Naive thymus-derived CD8-positive, alpha-beta T cell (primary cell): ENCODE measurements around the gene GMFB. TPM values are rescaled to one million over a fixed set of nuclear protein-coding genes. Genes with fewer than 3 reads are reported as not detected.

ENCODE experiments used
- ATAC-seq, 2 donors: fragments of 150-1000 bp; cut with Tn5 transposase in 1 of 2; sonication (Bioruptor Pico), chemical (Tn5 transposase) in 1 of 2; 1 replicate in 1 of 2; 2 replicates in 1 of 2; pipeline ENCODE4 v1.10.0; 2021; ENCODE audit warnings: mild to moderate bottlenecking in 2 of 2, moderate library complexity in 2 of 2
- POLR2A ChIA-PET: fragments of 350-600 bp; sonication (Branson Sonifier 250); formaldehyde crosslinking; loops from one replicate; lab custom pipeline; 2021; ENCODE audit warnings: antibody characterized with exemption; lab: Charles Lee
- DNase-seq, 10 donors: peaks; one replicate each; pipeline versions ENCODE4 v3.0.0 to v3.0.0-alpha.2; 2020 to 2022
- H3K27ac Mint-ChIP-seq, 10 donors: one replicate each; pipeline ENCODE4 v1.8.0; 2020 to 2022; ENCODE audit warnings: mild to moderate bottlenecking in 10 of 10, mixed read lengths in 10 of 10, moderate library complexity in 4 of 10, inconsistent platforms in 1 of 10
- H3K27me3 Mint-ChIP-seq, 5 donors: one replicate each; pipeline ENCODE4 v1.8.0; 2021 to 2022; ENCODE audit warnings: mixed read lengths in 5 of 5
- H3K36me3 Mint-ChIP-seq, 3 donors: one replicate each; pipeline ENCODE4 v1.8.0; 2020 to 2022; ENCODE audit warnings: mixed read lengths in 3 of 3, mild to moderate bottlenecking in 2 of 3, inconsistent platforms in 1 of 3
- H3K4me1 Mint-ChIP-seq, 4 donors: one replicate each; pipeline ENCODE4 v1.8.0; 2021 to 2022; ENCODE audit warnings: mixed read lengths in 4 of 4
- H3K4me3 Mint-ChIP-seq, 10 donors: one replicate each; pipeline ENCODE4 v1.8.0; 2020 to 2022; ENCODE audit warnings: mild to moderate bottlenecking in 10 of 10, mixed read lengths in 10 of 10, moderate library complexity in 6 of 10, inconsistent platforms in 1 of 10
- H3K9me3 Mint-ChIP-seq, 9 donors: one replicate each; pipeline ENCODE4 v1.8.0; 2020 to 2022; ENCODE audit warnings: mixed read lengths in 9 of 9, mild to moderate bottlenecking in 3 of 9, inconsistent platforms in 1 of 9, moderate library complexity in 1 of 9
- polyA plus RNA-seq, 3 donors: library from polyadenylated mRNA; unstranded; fragments of 300-500 nt; fragmentation: Illumina TruSeq; gene quantifications; one replicate each; pipeline ENCODE4 v1.2.3, GENCODE V29; 2021
- total RNA-seq, 8 experiments: library from RNA in 2 of 8; stranded (reverse) in 2 of 8; gene quantifications; one replicate each; pipeline ENCODE4 v1.2.3 and lab custom pipeline; 2021 to 2026

GMFB gene
- total and polyA plus RNA-seq, 5 experiments from 2014 or later, result 9.2 to 38.3 (median 13.9) TPM

DNA sequence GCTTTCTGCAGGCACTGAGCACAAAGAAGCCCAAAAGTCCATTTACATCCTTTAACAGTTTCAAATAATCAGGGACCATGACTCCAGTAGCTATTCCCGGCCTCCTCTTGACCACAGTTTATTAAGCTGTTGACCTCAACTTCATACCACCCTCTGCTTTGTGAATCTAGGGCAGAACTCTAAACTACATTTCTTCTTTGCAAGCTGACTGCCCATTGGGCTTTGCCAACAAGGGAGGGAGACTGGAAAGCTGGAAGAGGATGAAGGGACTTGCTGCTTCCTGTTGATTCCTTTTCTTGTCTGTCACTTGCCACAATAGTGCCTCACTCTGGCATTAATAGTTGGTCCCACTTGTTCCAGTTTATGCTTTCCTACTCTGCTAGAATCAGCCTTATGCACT, 23.6 kb upstream of the GMFB start:
- peaks cover 0 to 17% (median 7%) of the 10 kb centered on the region in 9 donors for H3K9me3 Mint-ChIP-seq
- H3K4me3 Mint-ChIP-seq, result peak overlapping the region in 4 of 10 donors; percentile 18 to 92 (median 36)
- no peaks in the 10 kb centered on the region for H3K27me3 Mint-ChIP-seq
- peak overlapping the region in 7 of 10 donors; percentile 23 to 53 (median 27) for H3K27ac Mint-ChIP-seq
- H3K36me3 Mint-ChIP-seq, result peaks cover 9 to 32% (median 30%) of the 10 kb centered on the region in 3 donors
- POLR2A ChIA-PET, result interaction anchor here (0.7 kb wide), 1 partner anchor 36 kb away, joined by 3 read pairs; no protein-coding TSS in a partner anchor
- no peak for ATAC-seq
- H3K4me1 Mint-ChIP-seq, result peaks cover 36 to 68% (median 63%) of the 10 kb centered on the region in 4 donors
- DNase-seq, result no peak

DNA sequence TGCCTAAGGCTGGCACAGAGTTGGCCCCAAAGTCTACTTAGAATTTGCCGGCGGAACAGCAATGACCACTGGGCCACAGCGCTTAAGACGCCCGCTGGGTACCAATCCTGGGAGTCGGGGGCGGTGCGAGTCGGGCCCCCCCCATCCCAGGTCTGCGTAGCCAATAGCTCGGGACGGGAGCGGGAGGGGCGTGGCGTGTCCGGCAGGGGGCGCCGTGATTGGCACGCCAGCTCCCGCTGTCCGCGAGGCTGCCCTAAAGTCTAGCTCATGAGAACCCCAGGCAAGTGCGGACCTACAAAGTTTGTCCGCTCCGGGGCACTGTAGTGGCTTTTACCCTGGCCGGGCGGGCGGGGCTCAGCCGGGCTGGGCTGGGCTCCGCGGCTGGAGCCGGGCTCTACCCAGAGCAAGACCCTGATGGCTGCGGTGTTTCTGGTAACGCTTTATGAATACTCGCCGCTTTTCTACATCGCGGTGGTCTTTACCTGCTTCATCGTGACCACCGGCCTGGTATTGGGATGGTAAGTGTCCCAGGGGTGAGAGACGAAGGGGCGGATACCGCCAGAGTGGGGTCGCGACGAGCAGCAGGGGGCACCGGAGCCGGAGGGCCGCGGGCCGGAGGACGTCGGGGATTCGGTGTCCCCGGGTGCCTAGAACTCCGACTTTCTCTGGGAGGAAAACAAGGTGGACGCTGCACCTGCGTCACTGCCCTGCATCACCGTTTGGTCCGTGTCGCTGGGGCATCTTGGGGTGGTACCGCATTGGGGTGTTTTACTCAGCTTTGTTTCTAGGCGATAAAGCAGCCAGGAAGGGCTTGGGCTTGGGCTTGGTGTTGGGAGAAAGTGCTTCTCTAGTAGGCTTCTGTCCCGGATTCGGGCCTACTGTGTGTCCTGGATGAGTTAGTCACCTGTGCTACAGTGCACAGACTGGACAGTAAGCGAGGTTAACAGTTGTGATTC, 21.0 kb upstream of the GMFB start, which contains the start of gene CGRRF1:
CGRRF1 (plus strand) TSS at position 361 of the 956 bp plus-strand sequence; CDS start at position 415, 54 bp downstream.
- ATAC-seq, result peak; percentile 93 to 96
- POLR2A ChIA-PET, result interaction anchor here (0.6 to 1.8 kb wide), 7 partner anchors 9 to 1183 kb away, joined by 3 to 13 read pairs (median 5); partner anchors contain the start of gene GMFB
- Mint-ChIP-seq H3K27ac (peak within 1 kb of the TSS; percentile 83 to 97 (median 96)), H3K27me3 (peaks cover 0 to 4% (median 0%) of the 10 kb centered on the region in 5 donors), H3K9me3 (no peaks in the 10 kb centered on the region), H3K4me1 (peaks cover 30 to 58% (median 54%) of the 10 kb centered on the region in 4 donors), H3K4me3 (peak within 1 kb of the TSS; percentile 92 to 100 (median 97)), H3K36me3 (peaks cover 0 to 15% (median 8%) of the 10 kb centered on the region in 3 donors)
- peak; percentile 88 to 97 (median 92) for DNase-seq

DNA sequence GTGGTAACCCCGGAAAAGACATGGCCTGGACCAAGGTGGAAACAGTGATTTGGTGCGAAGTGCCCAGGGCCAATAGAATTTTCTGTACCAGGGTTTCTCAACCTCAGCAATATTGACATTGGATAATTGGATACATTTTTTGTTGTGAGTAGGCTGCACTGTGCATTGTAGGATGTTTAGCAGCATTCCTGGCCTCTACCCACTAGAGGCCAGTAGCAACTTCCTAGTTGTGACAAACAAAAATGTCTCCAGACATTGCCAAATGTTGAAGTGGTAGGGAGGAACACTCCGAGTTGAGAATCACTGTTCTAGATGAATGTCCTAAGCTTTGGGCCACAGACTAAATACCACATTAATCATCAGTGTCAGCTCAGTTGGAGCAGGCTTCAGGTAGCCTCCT, 14.7 kb upstream of the GMFB start:
- no peaks in the 10 kb centered on the region for H3K36me3 Mint-ChIP-seq
- peaks cover 5 to 24% (median 9%) of the 10 kb centered on the region in 5 donors for H3K27me3 Mint-ChIP-seq
- ATAC-seq, result no peak
- no peaks in the 10 kb centered on the region for H3K9me3 Mint-ChIP-seq
- no peak overlapping the region for H3K4me3 Mint-ChIP-seq
- no peak overlapping the region for H3K27ac Mint-ChIP-seq
- no peak for DNase-seq
- POLR2A ChIA-PET, result no interaction called here
- peaks cover 0 to 2% (median 0%) of the 10 kb centered on the region in 4 donors for H3K4me1 Mint-ChIP-seq

DNA sequence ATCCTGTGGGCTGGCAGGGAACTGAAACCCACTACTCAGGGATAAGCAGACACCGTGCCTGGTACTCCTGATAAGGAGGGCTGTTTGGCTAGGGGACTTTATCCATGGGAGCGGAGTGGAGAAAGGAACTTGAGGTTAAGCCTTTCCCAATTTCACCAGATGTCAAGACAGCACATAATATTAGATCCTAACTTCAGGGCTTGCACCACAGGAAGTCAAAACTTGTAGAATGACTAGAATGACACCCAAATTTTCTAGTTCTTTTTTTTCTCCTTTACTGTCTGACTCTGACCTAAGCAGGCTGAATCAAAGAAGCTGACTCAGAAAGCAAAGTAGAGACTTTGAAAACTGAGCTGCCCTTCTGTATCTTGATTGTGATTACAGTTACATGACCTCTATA, 13.8 kb upstream of the GMFB start:
- no peak for DNase-seq
- Mint-ChIP-seq H3K4me3 (no peak overlapping the region), H3K36me3 (no peaks in the 10 kb centered on the region), H3K9me3 (no peaks in the 10 kb centered on the region), H3K4me1 (peaks cover 0 to 2% (median 0%) of the 10 kb centered on the region in 4 donors), H3K27ac (no peak overlapping the region), H3K27me3 (peaks cover 10 to 29% (median 14%) of the 10 kb centered on the region in 5 donors)
- ATAC-seq, result no peak
- POLR2A ChIA-PET, result no interaction called here

DNA sequence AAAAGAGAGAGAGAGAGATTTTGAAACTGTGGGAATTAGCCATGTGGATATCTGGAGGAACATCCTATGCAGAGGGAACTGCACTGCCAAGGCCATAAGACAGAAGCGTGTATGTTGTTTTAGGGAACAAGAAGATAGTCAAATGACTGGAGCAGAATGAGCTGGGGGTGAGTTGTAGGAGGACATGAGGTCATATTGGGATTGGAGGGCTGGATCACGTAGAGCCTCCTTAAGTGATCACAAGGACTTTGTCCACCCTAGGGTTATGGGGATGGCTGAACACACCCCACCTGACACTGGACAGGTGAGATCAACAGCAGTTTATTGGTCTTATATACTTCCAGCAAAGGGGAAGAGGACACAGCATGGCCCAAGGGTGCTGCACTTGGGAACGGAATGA, 12.7 kb upstream of the GMFB start:
- POLR2A ChIA-PET, result interaction anchor here (0.7 kb wide), 1 partner anchor 8 kb away, joined by 6 read pairs; no protein-coding TSS in a partner anchor
- no peak overlapping the region for H3K4me3 Mint-ChIP-seq
- H3K4me1 Mint-ChIP-seq, result peaks cover 0 to 2% (median 0%) of the 10 kb centered on the region in 4 donors
- no peak for ATAC-seq
- DNase-seq, result no peak
- peaks cover 12 to 29% (median 14%) of the 10 kb centered on the region in 5 donors for H3K27me3 Mint-ChIP-seq
- no peak overlapping the region for H3K27ac Mint-ChIP-seq
- H3K9me3 Mint-ChIP-seq, result no peaks in the 10 kb centered on the region
- no peaks in the 10 kb centered on the region for H3K36me3 Mint-ChIP-seq

DNA sequence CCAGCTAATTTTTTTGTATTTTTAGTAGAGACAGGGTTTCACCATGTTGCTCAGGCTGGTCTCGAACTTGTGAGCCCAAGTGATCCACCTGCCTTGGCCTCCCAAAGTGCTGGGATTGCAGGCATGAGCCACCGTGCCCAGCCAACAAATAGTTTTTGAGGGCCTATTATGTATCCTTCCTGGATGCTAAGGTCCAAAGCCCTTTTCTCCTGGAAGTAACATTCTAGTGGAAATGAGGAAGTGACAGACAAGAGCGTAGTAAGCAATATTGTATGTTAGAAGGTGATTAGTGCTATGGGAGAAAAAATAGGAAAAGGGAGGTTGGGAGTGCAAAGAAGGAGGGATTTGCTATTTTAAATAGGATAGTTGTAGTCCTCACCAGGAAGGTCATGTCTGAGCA, 12.0 kb upstream of the GMFB start:
- ATAC-seq, result no peak
- DNase-seq, result no peak
- Mint-ChIP-seq H3K36me3 (no peaks in the 10 kb centered on the region), H3K9me3 (no peaks in the 10 kb centered on the region), H3K27me3 (peaks cover 12 to 29% (median 17%) of the 10 kb centered on the region in 5 donors), H3K27ac (no peak overlapping the region), H3K4me1 (peaks cover 0 to 2% (median 0%) of the 10 kb centered on the region in 4 donors), H3K4me3 (no peak overlapping the region)
- POLR2A ChIA-PET, result interaction anchor here (0.7 kb wide), 1 partner anchor 9 kb away, joined by 6 read pairs; no protein-coding TSS in a partner anchor

DNA sequence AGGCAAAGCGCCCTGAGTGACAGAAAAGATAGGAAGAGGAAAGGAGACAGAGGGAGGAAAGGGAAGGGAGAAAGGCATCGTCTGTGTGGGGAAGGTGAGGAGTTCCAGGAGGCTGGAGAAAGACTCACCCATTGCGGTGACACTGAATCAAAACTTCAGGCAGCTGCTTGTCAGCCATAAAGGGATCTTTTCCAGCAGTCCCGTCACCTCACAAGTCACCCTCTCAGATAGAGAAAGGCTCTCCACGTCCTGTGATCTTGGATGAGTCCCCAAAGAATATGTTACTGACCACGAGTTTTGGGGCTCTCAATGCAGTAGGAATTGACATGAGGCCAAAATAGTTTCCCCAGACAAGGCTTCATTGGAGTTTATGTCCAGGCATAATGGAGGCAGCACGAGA, 9.8 kb upstream of the GMFB start:
- H3K4me1 Mint-ChIP-seq, result peaks cover 0 to 2% (median 0%) of the 10 kb centered on the region in 4 donors
- no peaks in the 10 kb centered on the region for H3K9me3 Mint-ChIP-seq
- H3K4me3 Mint-ChIP-seq, result no peak overlapping the region
- peaks cover 12 to 27% (median 15%) of the 10 kb centered on the region in 5 donors for H3K27me3 Mint-ChIP-seq
- ATAC-seq (no peak), DNase-seq (no peak)
- no peaks in the 10 kb centered on the region for H3K36me3 Mint-ChIP-seq
- H3K27ac Mint-ChIP-seq, result peak overlapping the region in 3 of 10 donors; percentile 35 to 52 (median 38)
- POLR2A ChIA-PET, result no interaction called here

DNA sequence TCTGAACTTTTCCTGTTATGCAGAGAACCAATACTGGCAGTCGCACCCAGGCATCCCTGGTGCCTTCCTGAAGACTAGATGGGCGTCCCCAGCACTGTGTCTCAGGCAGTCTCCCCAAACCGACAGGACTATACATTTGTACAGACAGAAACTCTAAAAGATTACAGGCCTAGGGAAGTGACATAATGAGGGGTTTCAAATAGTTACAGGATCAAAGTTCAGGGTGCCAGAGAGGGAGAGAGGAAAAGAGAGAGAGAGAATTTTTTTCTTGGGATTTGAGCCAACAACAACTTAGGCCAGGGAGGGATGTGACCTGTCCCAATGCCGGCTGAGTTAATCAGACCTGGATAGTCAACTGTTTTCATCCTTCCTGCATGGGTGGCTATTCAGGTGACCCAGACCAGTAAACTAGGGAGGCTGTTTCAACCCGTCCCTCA, 9.3 kb upstream of the GMFB start:
- Mint-ChIP-seq H3K36me3 (no peaks in the 10 kb centered on the region), H3K4me1 (peaks cover 0 to 2% (median 0%) of the 10 kb centered on the region in 4 donors), H3K4me3 (no peak overlapping the region), H3K27me3 (peaks cover 12 to 27% (median 15%) of the 10 kb centered on the region in 5 donors), H3K9me3 (no peaks in the 10 kb centered on the region), H3K27ac (peak overlapping the region in 2 of 10 donors; percentile 35 to 38)
- DNase-seq (no peak), ATAC-seq (no peak)
- POLR2A ChIA-PET, result no interaction called here

DNA sequence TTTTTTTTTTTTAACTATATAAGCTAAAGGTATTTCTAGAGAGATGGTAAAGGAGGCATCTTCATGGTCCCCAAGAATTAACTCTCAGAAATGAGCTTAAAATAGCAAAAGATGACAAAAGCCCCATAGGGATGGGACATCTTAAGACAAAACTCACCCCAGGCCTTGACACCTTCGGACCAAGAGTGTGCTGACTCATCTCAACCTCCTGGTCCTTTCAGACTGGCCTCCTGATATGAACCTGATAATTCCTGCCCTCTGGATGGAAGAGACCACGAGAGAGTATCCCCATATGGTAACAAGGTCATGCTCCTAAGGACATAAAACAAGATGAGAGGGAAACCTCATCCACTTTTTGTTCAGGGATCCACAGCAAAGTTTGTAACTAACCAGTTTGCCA, 8.4 kb upstream of the GMFB start:
- POLR2A ChIA-PET, result interaction anchor here (0.7 kb wide), 1 partner anchor 570 kb away, joined by 5 read pairs; no protein-coding TSS in a partner anchor
- Mint-ChIP-seq H3K9me3 (no peaks in the 10 kb centered on the region), H3K4me1 (no peaks in the 10 kb centered on the region), H3K36me3 (no peaks in the 10 kb centered on the region), H3K27ac (no peak overlapping the region), H3K4me3 (no peak overlapping the region), H3K27me3 (peaks cover 10 to 22% (median 13%) of the 10 kb centered on the region in 5 donors)
- ATAC-seq (no peak), DNase-seq (no peak)

DNA sequence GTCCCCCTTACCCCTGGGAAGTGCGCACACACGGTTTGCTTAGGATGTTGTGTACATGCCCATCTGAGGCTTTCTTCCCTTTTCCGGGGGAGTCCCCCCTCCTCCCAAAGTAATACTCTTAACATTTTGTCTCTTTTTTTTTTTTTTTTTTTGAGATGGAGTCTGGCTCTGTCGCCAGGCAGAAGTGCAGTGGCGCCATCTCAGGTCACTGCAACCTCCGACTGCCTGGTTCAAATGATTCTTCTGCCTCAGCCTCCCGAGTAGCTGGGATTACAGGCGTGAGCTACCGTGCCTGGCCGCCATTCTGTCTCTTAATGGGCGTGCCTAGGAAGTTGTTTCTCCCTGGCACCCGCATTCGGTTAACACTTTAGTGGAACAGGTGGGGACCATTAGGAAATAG, 4.5 kb upstream of the GMFB start:
- DNase-seq (no peak), ATAC-seq (no peak)
- no peaks in the 10 kb centered on the region for H3K36me3 Mint-ChIP-seq
- H3K9me3 Mint-ChIP-seq, result peaks cover 0 to under 1% (median 0%) of the 10 kb centered on the region in 9 donors
- POLR2A ChIA-PET, result interaction anchor here (0.7 kb wide), 1 partner anchor 33 kb away, joined by 4 read pairs; no protein-coding TSS in a partner anchor
- H3K27ac Mint-ChIP-seq, result peak overlapping the region in 1 of 10 donors; percentile 21
- peaks cover 0 to 8% (median 6%) of the 10 kb centered on the region in 5 donors for H3K27me3 Mint-ChIP-seq
- peak overlapping the region in 2 of 10 donors; percentile 15 to 73 for H3K4me3 Mint-ChIP-seq
- H3K4me1 Mint-ChIP-seq, result peaks cover 7 to 22% (median 14%) of the 10 kb centered on the region in 4 donors

DNA sequence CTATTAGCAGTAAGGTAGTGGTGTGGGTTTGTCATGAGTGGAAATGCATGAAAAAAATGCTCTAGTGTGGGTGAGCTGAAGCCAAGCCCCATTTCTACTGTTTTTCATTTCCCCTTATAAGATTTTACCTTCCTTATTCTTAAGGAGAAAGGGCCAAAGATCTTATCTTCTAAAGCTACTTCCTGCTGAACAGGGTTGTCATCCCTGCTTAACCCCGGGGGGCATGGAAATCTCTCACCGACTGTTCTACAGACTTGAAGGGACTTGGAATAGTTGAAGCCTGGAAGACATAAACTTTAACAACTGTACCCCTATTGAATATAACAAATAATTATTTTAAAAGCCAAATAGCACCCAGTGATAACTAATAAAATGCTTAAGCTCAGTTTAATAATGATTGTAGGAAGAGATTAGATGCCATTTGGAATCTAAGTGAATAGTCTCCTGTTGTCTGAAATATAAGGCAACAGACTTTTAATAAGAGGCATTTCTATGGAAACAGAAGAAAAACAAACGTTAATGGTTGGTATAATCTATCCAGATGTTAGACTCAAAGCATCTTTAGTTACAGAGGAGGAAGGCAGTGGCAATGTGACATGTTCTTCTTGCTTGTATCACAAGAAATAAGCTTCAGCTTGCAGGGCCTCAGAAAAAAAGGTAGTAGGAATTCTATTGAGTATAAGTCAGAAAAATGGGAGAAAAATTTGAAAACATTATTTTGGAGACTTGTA, 1.8 kb upstream of the GMFB start:
- no peak for ATAC-seq

More for the DNA sequence above, 1.8 kb upstream of the GMFB start:
- peaks cover 0 to 3% (median 0%) of the 10 kb centered on the region in 9 donors for H3K9me3 Mint-ChIP-seq
- H3K4me1 Mint-ChIP-seq, result peaks cover 13 to 49% (median 40%) of the 10 kb centered on the region in 4 donors
- POLR2A ChIA-PET, result interaction anchor here (0.7 to 2.8 kb wide), 2 partner anchors 17 to 19 kb away, joined by 6 to 16 read pairs; partner anchors contain the start of gene CGRRF1
- peaks cover 0 to 1% (median 0%) of the 10 kb centered on the region in 5 donors for H3K27me3 Mint-ChIP-seq
- H3K4me3 Mint-ChIP-seq, result peak overlapping the region in 6 of 10 donors; percentile 7 to 92 (median 27)
- peak overlapping the region in 9 of 10 donors; percentile 17 to 96 (median 52) for H3K27ac Mint-ChIP-seq
- no peak for DNase-seq
- no peaks in the 10 kb centered on the region for H3K36me3 Mint-ChIP-seq
